NCI-H226 (cell line): ENCODE data around the gene DOCK1.

Source experiments
- DNase-seq: peaks from one replicate; pipeline ENCODE4 v3.0.0-alpha.2; 2015

The DOCK1 gene

DNA sequence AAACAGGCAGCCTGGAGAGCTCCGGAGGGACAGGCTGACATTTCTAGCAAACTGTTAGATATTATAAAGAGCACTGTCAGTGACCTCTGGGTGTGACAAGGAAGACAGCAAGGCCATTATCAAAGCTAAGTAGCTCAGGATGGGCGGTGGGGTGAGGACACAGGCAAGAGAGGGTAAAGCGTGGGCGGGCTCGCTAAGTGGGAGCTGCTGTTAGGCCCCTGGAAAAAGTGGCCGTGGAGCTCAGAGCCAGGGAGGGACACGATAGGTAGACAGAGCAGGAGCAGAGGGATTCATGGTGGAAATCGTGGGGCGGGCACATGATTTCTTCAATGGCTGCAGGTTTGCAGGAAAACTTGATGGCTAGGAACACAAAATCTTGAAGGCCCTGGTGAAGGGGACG lies 592.5 kb downstream of the DOCK1 start:
- DNase-seq = no peak

DNA sequence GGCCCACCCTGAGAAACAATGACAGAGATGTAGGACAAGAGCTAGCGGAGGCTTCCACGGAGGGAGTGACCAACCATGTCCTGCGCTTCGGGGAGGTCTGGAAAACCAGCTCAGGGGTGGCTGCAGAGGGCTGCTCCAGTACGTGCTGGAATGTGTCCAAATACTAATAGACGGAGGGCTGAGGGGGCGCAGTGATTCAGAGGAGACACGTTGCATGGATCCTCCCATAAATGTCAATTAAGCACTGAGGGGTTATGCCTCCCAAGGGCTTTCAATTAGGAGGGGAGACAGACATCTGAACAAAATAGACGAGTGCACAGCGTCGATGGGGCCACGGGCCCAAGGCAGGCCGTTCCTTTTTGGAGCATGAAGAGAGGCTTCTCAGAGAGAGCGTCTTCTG lies 592.9 kb downstream of the DOCK1 start:
- DNase-seq = no peak

DNA sequence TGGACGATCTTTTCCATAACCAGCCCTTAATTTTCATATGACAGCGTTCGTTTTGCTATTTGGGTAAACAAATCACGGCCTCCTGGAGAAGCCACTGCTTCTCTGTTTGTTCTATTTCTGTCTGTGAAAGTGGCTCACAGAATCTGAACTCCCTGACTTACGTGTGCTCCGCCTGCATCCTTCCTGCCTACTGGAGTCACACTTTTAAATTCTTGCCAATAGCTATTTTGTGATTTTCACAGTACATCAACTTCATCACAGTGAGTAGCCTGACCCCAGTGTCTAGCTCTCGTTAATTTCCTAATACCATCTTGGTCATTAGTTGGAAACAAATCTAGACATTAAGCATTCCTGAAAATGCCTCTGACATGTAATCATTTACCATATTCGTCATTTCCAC lies 594.9 kb downstream of the DOCK1 start:
- DNase-seq = no peak
